ENCODE data around the gene ARL8B. TPM values are rescaled to one million over a fixed set of nuclear protein-coding genes. Genes with fewer than 3 reads are reported as not detected.
A peak's percentile ranks its signal among the peaks of the same experiment; 100 is the strongest.

The ARL8B gene
- total and polyA plus RNA-seq, 2 of the 8 experiments (the other 6 are each of a cell fraction or from before 2014, with no cell fraction given): 14.5 to 27.8 TPM

DNA sequence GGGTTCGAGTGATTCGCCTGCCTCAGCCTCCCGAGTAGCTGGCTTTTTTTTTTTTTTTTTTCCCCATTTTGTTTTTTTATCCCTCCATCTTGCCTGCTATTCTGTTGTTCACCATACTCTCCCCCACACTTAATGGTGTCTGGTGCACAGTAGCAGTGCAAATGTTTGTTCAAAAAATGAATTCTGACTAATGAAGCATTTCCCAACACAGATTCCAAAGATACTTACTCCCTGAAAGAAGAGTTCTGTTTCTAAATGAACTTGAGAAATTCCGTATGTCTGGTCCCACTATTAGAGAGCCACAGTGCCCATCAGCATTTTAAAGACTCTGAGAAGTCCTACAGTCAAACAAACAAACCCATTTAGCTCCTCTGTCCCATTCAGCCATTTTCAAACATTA, 74.9 kb downstream of the ARL8B start:
- no peak for DNase-seq (ENCODE audit: low read depth in 1 of 2, low spot score in 2 of 2)
- no peak for FAIRE-seq
- H3K14ac ChIP-seq (ENCODE audit: insufficient read length): no peak overlapping the region
- no peak overlapping the region for H2AFZ ChIP-seq (ENCODE audit: low read length)
- H3K23me2 ChIP-seq (ENCODE audit: low read depth, low read length): no peaks in the 10 kb centered on the region
- H3K27me3 ChIP-seq (replicated peaks in 1 of 4; ENCODE audit: control insufficient read depth in 3 of 4, extremely low read depth in 1 of 4, insufficient read depth in 3 of 4, low read length in 3 of 4): no peaks in the 10 kb centered on the region
- no peak overlapping the region for H4K91ac ChIP-seq (replicated peaks; ENCODE audit: insufficient read length, low read length)
- peaks cover 0 to 30% of the 10 kb centered on the region in 2 experiments; a peak in 3 of 4 replicates for H3K79me2 ChIP-seq (ENCODE audit: control insufficient read depth in 1 of 2, insufficient read depth in 2 of 2, low read length in 2 of 2)
- CTCF ChIA-PET (ENCODE audit: partially characterized antibody): interaction anchor here (1.2 to 1.9 kb wide), 5 partner anchors 9 to 850 kb away, joined by 3 to 6 read pairs (median 5); no protein-coding TSS in a partner anchor
- H3K79me1 ChIP-seq (ENCODE audit: low read depth, low read length): peaks cover 4% of the 10 kb centered on the region; the same call in 1 of the 2 replicates
- H3K18ac ChIP-seq (ENCODE audit: extremely low read depth, low read length): no peak overlapping the region
- no peak overlapping the region for H3K4ac ChIP-seq (replicated peaks; ENCODE audit: insufficient read length, low read depth, low read length)
- no peak overlapping the region for H4K8ac ChIP-seq (ENCODE audit: extremely low read depth, insufficient read depth, low read length)
- H3K9ac ChIP-seq (replicated peaks in 1 of 4; ENCODE audit: extremely low read depth in 1 of 4, low read depth in 3 of 4, low read length in 3 of 4): no peak overlapping the region
- H2BK120ac ChIP-seq (replicated peaks; ENCODE audit: low read depth, low read length): no peak overlapping the region
- H2BK5ac ChIP-seq (ENCODE audit: low read depth, low read length): peak overlapping the region; percentile 32; the same call in 1 of the 2 replicates
- no peak overlapping the region for H3K23ac ChIP-seq (ENCODE audit: insufficient read length)
- H3K4me3 ChIP-seq (ENCODE audit: extremely low read depth in 1 of 4, insufficient read depth in 2 of 4, low read depth in 3 of 4, low read length in 4 of 4): no peak overlapping the region
- no peak overlapping the region for H2BK20ac ChIP-seq (ENCODE audit: low read length)
- no peak overlapping the region; the same call in 1 of the 2 replicates for H2AK5ac ChIP-seq (ENCODE audit: low read depth, low read length)
- WGBS, 2 experiments (ENCODE audit: extremely low coverage in 1 of 2, insufficient coverage in 1 of 2, insufficient read length in 1 of 2, insufficient replicate concordance in 2 of 2, low coverage in 1 of 2, low lambda C conversion rate in 2 of 2, missing lambda C conversion rate in 1 of 2): 91% methylated on average over 4 of the region's 4 CpGs; no CpG with 5 or more reads in 1 of the 2 experiments
- no peaks in the 10 kb centered on the region for H4K20me1 ChIP-seq (replicated peaks in 1 of 2; ENCODE audit: control insufficient read depth in 1 of 2, insufficient read depth in 2 of 2, low read length in 2 of 2)
- no peak overlapping the region for H3K4me2 ChIP-seq (ENCODE audit: insufficient read depth in 1 of 2, low read depth in 2 of 2, low read length in 2 of 2)
- peak overlapping the region; percentile 55 for H4K5ac ChIP-seq (ENCODE audit: insufficient read length, low read depth, low read length)
- H3K9me3 ChIP-seq (ENCODE audit: insufficient read depth in 2 of 2, low read depth in 1 of 2, low read length in 1 of 2): no peaks in the 10 kb centered on the region
- POLR2A ChIA-PET (ENCODE audit: partially characterized antibody): interaction anchor here (0.7 to 5.8 kb wide), 4 partner anchors 11 to 118 kb away, joined by 3 to 46 read pairs (median 4); partner anchors contain the start of gene EDEM1
- no peak overlapping the region for H3K56ac ChIP-seq (replicated peaks; ENCODE audit: insufficient read length, low read depth, low read length)
- peak overlapping the region; percentile 46; the same call in 1 of the 2 replicates for H3K27ac ChIP-seq (ENCODE audit: low read depth, low read length)
- H2BK15ac ChIP-seq (ENCODE audit: low read length): no peak overlapping the region
- peaks cover 0 to 7% (median 5%) of the 10 kb centered on the region in 4 experiments; a peak in 5 of 7 replicates for H3K4me1 ChIP-seq (replicated peaks in 1 of 4; ENCODE audit: control insufficient read depth in 3 of 4, insufficient read depth in 4 of 4, low read length in 3 of 4)
- no peak overlapping the region; the same call in 1 of the 2 replicates for H2BK12ac ChIP-seq (ENCODE audit: low read depth, low read length)
- H3K36me3 ChIP-seq (ENCODE audit: control insufficient read depth in 2 of 4, insufficient read depth in 4 of 4, low read length in 3 of 4): peaks cover 0 to 14% (median 3%) of the 10 kb centered on the region in 4 experiments; a peak in 3 of 8 replicates
- TF ChIP-seq, protein P1, sequence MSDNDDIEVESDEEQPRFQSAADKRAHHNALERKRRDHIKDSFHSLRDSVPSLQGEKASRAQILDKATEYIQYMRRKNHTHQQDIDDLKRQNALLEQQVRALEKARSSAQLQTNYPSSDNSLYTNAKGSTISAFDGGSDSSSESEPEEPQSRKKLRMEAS (IDR thresholded peaks at IDR 0.05): no peak
- TF ChIP-seq ZNF274 (IDR thresholded peaks at IDR 0.05; ENCODE audit: borderline replicate concordance, extremely low read depth, low read length) (no peak), GTF2F1 (IDR thresholded peaks at IDR 0.05; ENCODE audit: borderline replicate concordance, low read depth, low read length) (no peak)

Data from H1 (cell line).